IMR-90 (cell line): ENCODE data around the gene NUP98. TPM values are rescaled to one million over a fixed set of nuclear protein-coding genes. Genes with fewer than 3 reads are reported as not detected.

Experiments used
- ATAC-seq: fragments of 200-7000 bp; cut with Tn5 transposase; 2 replicates; pipeline ENCODE4 v1.9.1; 2020; ENCODE audit warnings: low read depth, mild to moderate bottlenecking, moderate library complexity
- BruUV-seq: library from RNA; stranded (reverse); fragments of 400-500 nt; replicated peaks from 2 replicates; lab custom pipeline; 2021; lab: Mats Ljungman, UMichigan
- CTCF ChIA-PET: fragments of 300-600 bp; formaldehyde crosslinking; extraction: SDS; loops from one replicate; lab custom pipeline; 2021; ENCODE audit warnings: antibody characterized with exemption; lab: Yijun Ruan, JAX
- POLR2A ChIA-PET: fragments of 300-600 bp; sonication (Branson Sonifier 250); formaldehyde crosslinking; loops from one replicate; lab custom pipeline; 2022; ENCODE audit warnings: antibody characterized with exemption; ENCODE audit not compliant: unreplicated experiment; lab: Charles Lee
- DNase-seq: peaks from one replicate; pipeline ENCODE4 v3.0.0; 2013
- H2AFZ ChIP-seq: replicated peaks from 2 replicates; pipeline ENCODE3; 2013; ENCODE audit warnings: low read length, mild to moderate bottlenecking; ENCODE audit not compliant: poor library complexity
- H2AK5ac ChIP-seq: 2 replicates; pipeline ENCODE4 v1.6.1; 2013; ENCODE audit warnings: low read depth, low read length, inconsistent platforms
- H2AK9ac ChIP-seq: replicated peaks from 2 replicates; pipeline ENCODE3; 2013; ENCODE audit warnings: mild to moderate bottlenecking, low read depth, low read length, moderate library complexity; ENCODE audit not compliant: poor library complexity
- H2BK120ac ChIP-seq: 2 replicates; pipeline ENCODE4 v1.6.1; 2013; ENCODE audit warnings: low read depth, low read length, inconsistent platforms
- H2BK15ac ChIP-seq: 3 replicates; pipeline ENCODE4 v1.6.1; 2013; ENCODE audit warnings: low read depth, low read length, inconsistent platforms
- H2BK20ac ChIP-seq: 2 replicates; pipeline ENCODE4 v1.6.1; 2013; ENCODE audit warnings: low read depth, mild to moderate bottlenecking, inconsistent platforms, low read length, moderate library complexity
- H2BK5ac ChIP-seq: 2 replicates; pipeline ENCODE4 v1.6.1; 2013; ENCODE audit warnings: mild to moderate bottlenecking, low read depth, low read length, inconsistent platforms; ENCODE audit not compliant: poor library complexity, severe bottlenecking
- H3K14ac ChIP-seq: replicated peaks from 2 replicates; pipeline ENCODE4 v1.6.1; 2013; ENCODE audit warnings: low read depth, low read length, inconsistent platforms
- H3K18ac ChIP-seq: 2 replicates; pipeline ENCODE4 v1.6.1; 2013; ENCODE audit warnings: low read depth, low read length, control low read depth
- H3K23ac ChIP-seq: 2 replicates; pipeline ENCODE4 v1.6.1; 2013; ENCODE audit warnings: low read depth, low read length, inconsistent platforms
- H3K27ac ChIP-seq: 2 replicates; pipeline ENCODE4 v1.5.1; 2013; ENCODE audit warnings: mild to moderate bottlenecking, control low read depth, low read length; ENCODE audit not compliant: insufficient read depth
- H3K27me3 ChIP-seq: 2 replicates; pipeline ENCODE4 v1.6.1; 2013; ENCODE audit warnings: low read length; ENCODE audit not compliant: control insufficient read depth, insufficient read depth
- H3K36me3 ChIP-seq: 2 replicates; pipeline ENCODE4 v1.6.1; 2013; ENCODE audit warnings: low read length, mixed read lengths; ENCODE audit not compliant: control insufficient read depth, insufficient read depth
- H3K4ac ChIP-seq: 2 replicates; pipeline ENCODE4 v1.6.1; 2013; ENCODE audit warnings: low read depth, low read length, inconsistent platforms
- H3K4me1 ChIP-seq: 2 replicates; pipeline ENCODE4 v1.6.1; 2013; ENCODE audit warnings: low read length, mixed read lengths; ENCODE audit not compliant: control insufficient read depth, insufficient read depth
- H3K4me2 ChIP-seq: 2 replicates; pipeline ENCODE4 v1.6.1; 2013; ENCODE audit warnings: low read depth, mild to moderate bottlenecking, control low read depth, low read length, moderate library complexity
- H3K4me3 ChIP-seq: 2 replicates; pipeline ENCODE4 v1.5.1; 2013; ENCODE audit warnings: low read depth, mild to moderate bottlenecking, control low read depth, low read length, moderate library complexity; ENCODE audit not compliant: insufficient read depth
- H3K56ac ChIP-seq: 2 replicates; pipeline ENCODE4 v1.6.1; 2013; ENCODE audit warnings: low read length, inconsistent platforms; ENCODE audit not compliant: insufficient read depth; ENCODE audit errors: extremely low read depth
- H3K79me1 ChIP-seq, 2 experiments: 2 replicates each; pipeline ENCODE4 v1.6.1; 2013; ENCODE audit warnings: low read length in 2 of 2, inconsistent platforms in 1 of 2, low read depth in 1 of 2
- H3K9ac ChIP-seq: 2 replicates; pipeline ENCODE4 v1.6.1; 2013; ENCODE audit warnings: low read depth, low read length, control low read depth
- H3K9me1 ChIP-seq: 2 replicates; pipeline ENCODE4 v1.6.1; 2013; ENCODE audit warnings: low read length, inconsistent platforms; ENCODE audit not compliant: insufficient read depth
- H3K9me3 ChIP-seq: 2 replicates; pipeline ENCODE4 v1.6.1; 2013; ENCODE audit warnings: low read length; ENCODE audit not compliant: control insufficient read depth, insufficient read depth
- H4K20me1 ChIP-seq: 2 replicates; pipeline ENCODE4 v1.6.1; 2013; ENCODE audit warnings: low read length, inconsistent platforms; ENCODE audit not compliant: insufficient read depth
- H4K5ac ChIP-seq: 2 replicates; pipeline ENCODE4 v1.6.1; 2013; ENCODE audit warnings: mild to moderate bottlenecking, low read depth, low read length, control low read depth
- H4K8ac ChIP-seq, 2 experiments: 2 replicates each; pipeline ENCODE4 v1.6.1; 2013; ENCODE audit warnings: low read depth in 2 of 2, low read length in 2 of 2, control low read depth in 1 of 2, inconsistent platforms in 1 of 2
- H4K91ac ChIP-seq: 2 replicates; pipeline ENCODE4 v1.6.1; 2013; ENCODE audit warnings: low read depth, low read length, inconsistent platforms; ENCODE audit not compliant: insufficient read depth
- SMC3 ChIP-seq: fragments of 150-350 bp; IDR thresholded peaks from 2 replicates; pipeline ENCODE4 v1.6.1; 2016; ENCODE audit warnings: low read depth, mild to moderate bottlenecking, antibody characterized with exemption, low read length, moderate library complexity
- WGBS, 2 experiments: methylation state at CpG; one replicate each; pipeline versions ENCODE4 v1.1.5 to v1.1.7; 2013; ENCODE audit warnings: missing lambda C conversion rate in 2 of 2; ENCODE audit not compliant: insufficient read length in 1 of 2; ENCODE audit errors: extremely low coverage in 2 of 2; 5-methylcytosine and 5-hydroxymethylcytosine counted together
- dilution Hi-C: fragments of 300-500 bp; cut with HindIII; formaldehyde crosslinking; loops from one replicate; pipeline ENCODE4 v1.14.3; 2018; ENCODE audit warnings: low sequenced_read_pairs; ENCODE audit not compliant: unreplicated experiment
- in situ Hi-C: fragments of 300-500 bp; cut with MboI; formaldehyde crosslinking; loops from 3 replicates; pipeline ENCODE4 v1.14.3; 2019; ENCODE audit warnings: low sequenced_read_pairs, inconsistent platforms, mixed read lengths
- intact Hi-C: fragments of 100-400 bp; cut with micrococcal nuclease; formaldehyde crosslinking; loops from 2 replicates; pipeline ENCODE4 v1.10.0; 2022
- polyA plus RNA-seq, 3 experiments: library from polyadenylated mRNA; depleted of rRNA; stranded (reverse); fragments of >200 nt; gene quantifications; 2 replicates each; pipeline ENCODE4 v1.2.3, GENCODE V29; 2012; ENCODE audit warnings: low replicate concordance in 1 of 3
- total RNA-seq: library from RNA; depleted of rRNA; stranded (reverse); fragments of >200 nt; gene quantifications from 2 replicates; pipeline ENCODE4 v1.2.3, GENCODE V29; 2012

The NUP98 gene
- total and polyA plus RNA-seq, 2 of the 4 experiments (the other 2 are of a cell fraction), result 103 to 138 TPM

DNA sequence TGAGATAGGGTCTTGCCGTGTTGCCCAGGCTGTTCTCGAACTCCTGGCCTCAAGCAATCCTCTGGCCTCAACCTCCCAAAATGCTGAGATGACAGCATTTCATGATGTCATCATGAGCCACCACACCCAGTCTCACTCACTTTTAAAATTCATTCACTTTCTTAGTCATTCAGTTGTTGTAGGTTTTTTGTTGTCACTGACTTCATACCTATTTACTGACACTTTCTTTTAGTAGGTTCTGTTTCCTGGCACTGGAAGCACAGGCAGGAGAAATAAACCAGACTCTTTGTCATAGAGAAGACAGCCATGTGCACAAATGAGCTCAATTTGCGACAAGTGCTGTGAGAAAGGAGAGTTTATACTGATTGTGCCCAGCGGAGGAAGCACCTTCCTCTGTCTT lies 166.0 kb downstream of the NUP98 start:
- BruUV-seq, result no TSS peak
- in situ Hi-C loops, result no loop called here
- TF ChIP-seq SMC3, result no peak
- Histone ChIP-seq H3K18ac (no peak overlapping the region), H3K4me2 (no peak overlapping the region), H3K27ac (no peak overlapping the region), H3K4me1 (no peaks in the 10 kb centered on the region), H3K56ac (no peak overlapping the region), H3K4me3 (no peak overlapping the region), H4K5ac (no peak overlapping the region), H2AFZ (no peak overlapping the region), H3K9ac (no peak overlapping the region), H2BK120ac (no peak overlapping the region), H2AK5ac (no peak overlapping the region), H2BK15ac (no peak overlapping the region), H4K20me1 (no peaks in the 10 kb centered on the region), H3K9me1 (no peaks in the 10 kb centered on the region), H3K27me3 (peaks cover 22% of the 10 kb centered on the region), H3K14ac (no peak overlapping the region), H3K9me3 (no peaks in the 10 kb centered on the region), H4K8ac (no peak overlapping the region), H3K36me3 (no peaks in the 10 kb centered on the region), H2AK9ac (no peak overlapping the region), H3K79me1 (no peaks in the 10 kb centered on the region), H3K23ac (no peak overlapping the region), H2BK20ac (no peak overlapping the region), H4K91ac (no peak overlapping the region), H3K4ac (no peak overlapping the region), H2BK5ac (no peak overlapping the region)
- no peak for DNase-seq
- ChIA-PET POLR2A (no interaction called here), CTCF (no interaction called here)
- WGBS, 2 experiments, result 100% methylated on average over 2 of the region's 4 CpGs; no CpG with 5 or more reads in 1 of the 2 experiments
- dilution Hi-C loops, result no loop called here
- no peak for ATAC-seq
- intact Hi-C loops, result no loop called here
